ENCODE measurements around the gene FBLN5.

Gene FBLN5

DNA sequence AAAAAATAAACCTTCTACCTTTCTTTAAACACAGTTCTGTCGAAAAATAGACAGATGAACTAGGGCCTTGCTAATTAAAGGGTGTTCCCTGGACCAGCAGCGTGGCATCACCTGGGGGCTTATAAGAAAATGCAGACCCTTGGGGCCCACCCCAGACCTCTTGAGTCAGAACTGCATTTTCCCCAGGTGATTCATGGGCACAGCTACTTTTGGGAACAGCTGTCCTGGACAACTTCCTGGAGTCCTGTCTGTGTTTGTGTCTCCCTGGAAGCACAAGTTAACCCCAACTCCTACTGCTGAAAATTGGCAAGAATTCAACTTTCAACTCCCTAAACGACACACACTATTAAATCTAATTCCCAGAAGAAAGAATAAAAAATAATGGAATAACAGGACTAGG lies 17.8 kb downstream of the FBLN5 start:
- Histone ChIP-seq H3K4me1 (ENCODE audit: low read length) (no peaks in the 10 kb centered on the region), H3K79me2 (ENCODE audit: low read length) (no peaks in the 10 kb centered on the region), H3K36me3 (replicated peaks; ENCODE audit: low read depth, low read length) (no peaks in the 10 kb centered on the region), H3K4me3 (ENCODE audit: low read length) (no peak overlapping the region), H4K20me1 (ENCODE audit: insufficient read depth, low read length) (no peaks in the 10 kb centered on the region), H3K27ac (ENCODE audit: low read length) (no peak overlapping the region), H2AFZ (ENCODE audit: low read depth, low read length) (no peak overlapping the region), H3K9me3 (ENCODE audit: insufficient read depth, low read length) (no peaks in the 10 kb centered on the region), H3K4me2 (ENCODE audit: low read length) (no peak overlapping the region), H3K27me3 (ENCODE audit: low read depth, low read length) (no peaks in the 10 kb centered on the region), H3K9ac (ENCODE audit: low read length) (no peak overlapping the region)
- no peak for TF ChIP-seq EZH2phosphoT487 (IDR thresholded peaks at IDR 0.05; ENCODE audit: low read depth)
- TF ChIP-seq, protein P1, sequence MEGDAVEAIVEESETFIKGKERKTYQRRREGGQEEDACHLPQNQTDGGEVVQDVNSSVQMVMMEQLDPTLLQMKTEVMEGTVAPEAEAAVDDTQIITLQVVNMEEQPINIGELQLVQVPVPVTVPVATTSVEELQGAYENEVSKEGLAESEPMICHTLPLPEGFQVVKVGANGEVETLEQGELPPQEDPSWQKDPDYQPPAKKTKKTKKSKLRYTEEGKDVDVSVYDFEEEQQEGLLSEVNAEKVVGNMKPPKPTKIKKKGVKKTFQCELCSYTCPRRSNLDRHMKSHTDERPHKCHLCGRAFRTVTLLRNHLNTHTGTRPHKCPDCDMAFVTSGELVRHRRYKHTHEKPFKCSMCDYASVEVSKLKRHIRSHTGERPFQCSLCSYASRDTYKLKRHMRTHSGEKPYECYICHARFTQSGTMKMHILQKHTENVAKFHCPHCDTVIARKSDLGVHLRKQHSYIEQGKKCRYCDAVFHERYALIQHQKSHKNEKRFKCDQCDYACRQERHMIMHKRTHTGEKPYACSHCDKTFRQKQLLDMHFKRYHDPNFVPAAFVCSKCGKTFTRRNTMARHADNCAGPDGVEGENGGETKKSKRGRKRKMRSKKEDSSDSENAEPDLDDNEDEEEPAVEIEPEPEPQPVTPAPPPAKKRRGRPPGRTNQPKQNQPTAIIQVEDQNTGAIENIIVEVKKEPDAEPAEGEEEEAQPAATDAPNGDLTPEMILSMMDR (IDR thresholded peaks at IDR 0.05; ENCODE audit: low read depth, low read length), result no peak

- no peaks in the 10 kb centered on the region for H3K9me3 ChIP-seq (ENCODE audit: insufficient read depth, low read length)
- no peaks in the 10 kb centered on the region for H3K4me1 ChIP-seq (ENCODE audit: low read length)
- H3K27ac ChIP-seq (ENCODE audit: low read length), result no peak overlapping the region
- H3K4me2 ChIP-seq (ENCODE audit: low read length), result no peak overlapping the region
- no peak overlapping the region for H3K9ac ChIP-seq (ENCODE audit: low read length)
- H3K4me3 ChIP-seq (ENCODE audit: low read length), result no peak overlapping the region
- H2AFZ ChIP-seq (ENCODE audit: low read depth, low read length), result no peak overlapping the region
- H3K79me2 ChIP-seq (ENCODE audit: low read length), result no peaks in the 10 kb centered on the region
- no peaks in the 10 kb centered on the region for H3K36me3 ChIP-seq (replicated peaks; ENCODE audit: low read depth, low read length)
- H4K20me1 ChIP-seq (ENCODE audit: insufficient read depth, low read length), result no peaks in the 10 kb centered on the region
- no peaks in the 10 kb centered on the region for H3K27me3 ChIP-seq (ENCODE audit: low read depth, low read length)
- no peak for TF ChIP-seq EZH2phosphoT487 (IDR thresholded peaks at IDR 0.05; ENCODE audit: low read depth)
- TF ChIP-seq, protein P1 (IDR thresholded peaks at IDR 0.05; ENCODE audit: low read depth, low read length), result no peak
Observed at GRCh38 chr14:91927800-91928199, 19.7 kb downstream of the FBLN5 start.

GRCh38 chr14:91927191-91927590 lies 20.3 kb downstream of the FBLN5 start:
- Histone ChIP-seq H3K27me3 (ENCODE audit: low read depth, low read length) (no peaks in the 10 kb centered on the region), H3K4me2 (ENCODE audit: low read length) (no peak overlapping the region), H3K79me2 (ENCODE audit: low read length) (no peaks in the 10 kb centered on the region), H3K4me1 (ENCODE audit: low read length) (no peaks in the 10 kb centered on the region), H3K4me3 (ENCODE audit: low read length) (no peak overlapping the region), H2AFZ (ENCODE audit: low read depth, low read length) (no peak overlapping the region), H3K9me3 (ENCODE audit: insufficient read depth, low read length) (no peaks in the 10 kb centered on the region), H3K27ac (ENCODE audit: low read length) (no peak overlapping the region), H3K9ac (ENCODE audit: low read length) (no peak overlapping the region), H4K20me1 (ENCODE audit: insufficient read depth, low read length) (no peaks in the 10 kb centered on the region), H3K36me3 (replicated peaks; ENCODE audit: low read depth, low read length) (no peaks in the 10 kb centered on the region)
- TF ChIP-seq EZH2phosphoT487 (IDR thresholded peaks at IDR 0.05; ENCODE audit: low read depth), result no peak
- TF ChIP-seq, protein P1 (IDR thresholded peaks at IDR 0.05; ENCODE audit: low read depth, low read length), result no peak

DNA sequence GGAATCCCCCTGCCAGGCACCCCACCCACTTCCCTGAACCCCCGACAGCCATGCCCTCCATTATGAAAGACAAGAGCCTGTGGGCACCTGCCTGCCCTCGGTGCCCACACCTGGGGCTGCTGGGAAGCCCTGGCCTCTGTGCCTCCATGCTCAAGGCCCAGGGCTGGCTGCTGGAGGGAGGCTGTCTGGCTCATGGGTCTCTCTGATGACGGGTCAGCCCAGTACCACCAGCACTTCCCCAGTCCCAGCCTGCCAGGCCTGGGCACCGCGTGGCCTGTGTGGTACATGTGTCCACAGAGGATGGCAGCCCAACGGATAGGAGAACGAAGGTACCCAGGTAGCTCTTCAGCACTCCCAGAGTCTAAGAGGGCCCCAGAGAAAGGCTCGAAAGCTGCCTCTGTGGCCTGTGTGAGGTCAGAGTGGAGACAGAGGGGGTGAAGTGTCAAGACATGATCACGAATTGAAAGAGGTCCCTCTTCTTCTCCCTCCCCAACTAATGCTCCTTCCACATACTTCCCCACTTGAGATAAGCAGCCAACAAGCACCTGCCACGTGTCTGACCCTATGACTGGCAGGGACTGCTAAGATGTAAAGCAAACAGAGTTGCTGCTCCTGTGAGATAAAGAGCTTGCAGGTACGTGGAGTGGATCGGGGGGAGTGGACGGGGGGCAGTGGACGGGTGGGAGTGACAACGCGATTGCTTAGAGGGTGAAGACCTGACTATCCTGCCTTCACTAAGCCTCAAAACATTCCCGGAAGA lies 21.2 kb downstream of the FBLN5 start:
- no peak for TF ChIP-seq EZH2phosphoT487 (IDR thresholded peaks at IDR 0.05; ENCODE audit: low read depth)
- TF ChIP-seq, protein P1 (IDR thresholded peaks at IDR 0.05; ENCODE audit: low read depth, low read length), result no peak
- H3K36me3 ChIP-seq (replicated peaks; ENCODE audit: low read depth, low read length), result no peaks in the 10 kb centered on the region

More for the DNA sequence above, 21.2 kb downstream of the FBLN5 start:
- H3K4me2 ChIP-seq (ENCODE audit: low read length), result no peak overlapping the region
- no peak overlapping the region for H3K9ac ChIP-seq (ENCODE audit: low read length)
- no peaks in the 10 kb centered on the region for H4K20me1 ChIP-seq (ENCODE audit: insufficient read depth, low read length)
- H3K9me3 ChIP-seq (ENCODE audit: insufficient read depth, low read length), result no peaks in the 10 kb centered on the region
- H2AFZ ChIP-seq (ENCODE audit: low read depth, low read length), result no peak overlapping the region
- no peaks in the 10 kb centered on the region for H3K79me2 ChIP-seq (ENCODE audit: low read length)
- no peak overlapping the region for H3K4me3 ChIP-seq (ENCODE audit: low read length)
- no peaks in the 10 kb centered on the region for H3K27me3 ChIP-seq (ENCODE audit: low read depth, low read length)
- no peaks in the 10 kb centered on the region for H3K4me1 ChIP-seq (ENCODE audit: low read length)
- H3K27ac ChIP-seq (ENCODE audit: low read length), result no peak overlapping the region
